Breast epithelium (tissue), 4 donors: ENCODE results near the gene CATSPERZ. TPM values are rescaled to one million over a fixed set of nuclear protein-coding genes. Genes with fewer than 3 reads are reported as not detected.

Source experiments
- DNase-seq, 2 donors: peaks; one replicate each; pipeline ENCODE4 v3.0.0-alpha.2; 2019; ENCODE audit warnings: low spot score in 2 of 2
- H3K27ac ChIP-seq, 2 donors: fragments of 200-600 bp; sonication (generic) in 1 of 2; one replicate each; pipeline ENCODE4 v1.5.1; 2016 to 2019; ENCODE audit warnings: mild to moderate bottlenecking in 1 of 2
- H3K27me3 ChIP-seq, 2 donors: fragments of 200-600 bp; sonication (generic) in 1 of 2; one replicate each; pipeline versions ENCODE4 v1.5.1 to v1.6.0; 2017 to 2019; ENCODE audit warnings: control low read depth in 1 of 2, mild to moderate bottlenecking in 1 of 2
- H3K36me3 ChIP-seq: fragments of 200-600 bp; one replicate; pipeline ENCODE4 v1.5.1; 2019
- H3K4me1 ChIP-seq, 2 donors: fragments of 200-600 bp; sonication (generic); one replicate each; pipeline ENCODE4 v1.5.1; 2016 to 2019; ENCODE audit warnings: control low read depth in 1 of 2
- H3K4me3 ChIP-seq, 3 donors: fragments of 200-600 bp; sonication (generic); 1 replicate in 2 of 3; 2 replicates in 1 of 3; pipeline ENCODE4 v1.5.1; 2016 to 2019; ENCODE audit warnings: mild to moderate bottlenecking in 3 of 3, moderate library complexity in 2 of 3
- H3K9me3 ChIP-seq, 2 donors: fragments of 200-600 bp; sonication (generic) in 1 of 2; one replicate each; pipeline ENCODE4 v1.5.1; 2016 to 2019; ENCODE audit warnings: control low read depth in 1 of 2
- CTCF ChIP-seq, 3 donors: fragments of 450-650 bp; IDR thresholded peaks; one replicate each; pipeline ENCODE4 v1.5.1; 2016 to 2017; ENCODE audit warnings: antibody characterized with exemption in 3 of 3, mild to moderate bottlenecking in 3 of 3, moderate library complexity in 3 of 3
- POLR2A ChIP-seq: fragments of 450-650 bp; IDR thresholded peaks from one replicate; pipeline ENCODE4 v1.6.1; 2016; ENCODE audit warnings: antibody characterized with exemption, mild to moderate bottlenecking, moderate library complexity
- POLR2AphosphoS5 ChIP-seq, 3 donors: sonication (generic); formaldehyde crosslinking; IDR thresholded peaks; one replicate each; pipeline ENCODE4 v1.6.1; 2017; ENCODE audit warnings: antibody characterized with exemption in 3 of 3
- intact Hi-C: fragments of 100-400 bp; cut with DNase I; formaldehyde crosslinking; loops from one replicate; pipeline ENCODE4 v1.15.1; 2023; ENCODE audit warnings: low total_unique reads
- total RNA-seq, 3 donors: library from RNA; depleted of rRNA; stranded (reverse); fragments of >200 nt; gene quantifications; one replicate each; pipeline ENCODE4 v1.1.0, GENCODE V29; 2016

The CATSPERZ gene
- total RNA-seq, 3 donors from 2014 or later = 1.8 TPM; not detected in 2

GRCh38 chr11:64252003-64252872, 47.9 kb upstream of the CATSPERZ start:
- Histone ChIP-seq H3K27me3 (no peaks in the 10 kb centered on the region), H3K9me3 (no peaks in the 10 kb centered on the region), H3K27ac (peak overlapping the region in 1 of 2 donors; percentile 57), H3K36me3 (no peaks in the 10 kb centered on the region), H3K4me3 (peak overlapping the region; percentile 73 to 84 (median 75)), H3K4me1 (peaks cover 9 to 14% of the 10 kb centered on the region in 2 donors)
- TF ChIP-seq POLR2AphosphoS5 (IDR thresholded peaks at IDR 0.05) = no peak
- peak in 1 of 3 donors; percentile 27 for TF ChIP-seq CTCF (IDR thresholded peaks at IDR 0.05)
- TF ChIP-seq POLR2A = no peak
- DNase-seq = no peak
- intact Hi-C loops = no loop called here

GRCh38 chr11:64253043-64253442, 47.1 kb upstream of the CATSPERZ start:
- no peaks in the 10 kb centered on the region for H3K27me3 ChIP-seq
- TF ChIP-seq POLR2A (no peak), CTCF (IDR thresholded peaks at IDR 0.05) (no peak), POLR2AphosphoS5 (IDR thresholded peaks at IDR 0.05) (no peak)
- H3K36me3 ChIP-seq = no peaks in the 10 kb centered on the region
- no peak for DNase-seq
- H3K27ac ChIP-seq = peak overlapping the region in 1 of 2 donors; percentile 57
- peaks cover 8 to 9% of the 10 kb centered on the region in 2 donors for H3K4me1 ChIP-seq
- H3K4me3 ChIP-seq = peak overlapping the region in 1 of 3 donors; percentile 75
- no peaks in the 10 kb centered on the region for H3K9me3 ChIP-seq
- intact Hi-C loops = no loop called here

GRCh38 chr11:64253481-64253880, 46.7 kb upstream of the CATSPERZ start:
- peaks cover 8 to 9% of the 10 kb centered on the region in 2 donors for H3K4me1 ChIP-seq
- no peak overlapping the region for H3K27ac ChIP-seq
- no peaks in the 10 kb centered on the region for H3K27me3 ChIP-seq
- intact Hi-C loops = no loop called here
- H3K36me3 ChIP-seq = no peaks in the 10 kb centered on the region
- no peak for TF ChIP-seq POLR2A
- TF ChIP-seq CTCF (IDR thresholded peaks at IDR 0.05) = no peak
- no peak for TF ChIP-seq POLR2AphosphoS5 (IDR thresholded peaks at IDR 0.05)
- no peak for DNase-seq
- no peak overlapping the region for H3K4me3 ChIP-seq
- H3K9me3 ChIP-seq = no peaks in the 10 kb centered on the region

- intact Hi-C loops = no loop called here
- no peak overlapping the region for H3K27ac ChIP-seq
- TF ChIP-seq POLR2A = no peak
- no peak for TF ChIP-seq POLR2AphosphoS5 (IDR thresholded peaks at IDR 0.05)
- TF ChIP-seq CTCF (IDR thresholded peaks at IDR 0.05) = no peak
- H3K36me3 ChIP-seq = no peaks in the 10 kb centered on the region
- no peak for DNase-seq
- H3K27me3 ChIP-seq = no peaks in the 10 kb centered on the region
- H3K4me1 ChIP-seq = peaks cover 8 to 9% of the 10 kb centered on the region in 2 donors
- H3K4me3 ChIP-seq = no peak overlapping the region
- no peaks in the 10 kb centered on the region for H3K9me3 ChIP-seq
Observed at GRCh38 chr11:64254326-64254725, 45.8 kb upstream of the CATSPERZ start.
